GM10248 (cell line): ENCODE measurements around the gene SYT14.

ENCODE experiments used
- CTCF ChIA-PET: fragments of 300-600 bp; sonication (Branson Sonifier 250); formaldehyde crosslinking; extraction: SDS; loops from one replicate; lab custom pipeline; 2021; ENCODE audit warnings: antibody characterized with exemption; lab: Yijun Ruan, JAX
- POLR2A ChIA-PET: fragments of 350-650 bp; sonication (Branson Sonifier 250); formaldehyde crosslinking; extraction: SDS; loops from one replicate; lab custom pipeline; 2020; ENCODE audit warnings: antibody characterized with exemption; lab: Yijun Ruan, JAX
- DNase-seq: peaks from one replicate; pipeline ENCODE4 v3.0.0; 2012; ENCODE audit errors: extremely low spot score
- TF ChIP-seq, protein P1 (sequence below): IDR thresholded peaks from 2 replicates; pipeline ENCODE4 v1.5.1; 2012; ENCODE audit warnings: mild to moderate bottlenecking, low read depth; ENCODE audit errors: extremely low read depth, missing control alignments, control extremely low read depth

SYT14 gene

DNA sequence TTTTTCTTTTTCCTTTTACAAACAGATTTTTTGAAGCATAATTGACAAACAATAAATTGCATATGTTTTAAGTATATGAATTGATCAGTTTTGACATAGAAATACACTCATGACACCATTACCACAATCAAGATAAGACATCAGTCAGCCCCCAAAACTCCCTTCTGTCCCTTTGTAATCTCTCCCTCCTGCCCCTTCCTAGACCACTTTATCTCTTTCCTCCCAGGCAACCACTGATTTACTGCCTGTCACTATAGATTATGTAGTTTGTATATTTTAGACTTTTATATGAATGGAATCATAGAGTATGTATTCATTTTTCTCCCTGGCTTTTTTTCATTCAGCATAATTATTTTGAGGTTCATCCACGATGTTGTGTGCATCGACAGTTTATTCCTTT is 6.9 kb upstream of the SYT14 start:
- no peak for DNase-seq
- POLR2A ChIA-PET: no interaction called here
- CTCF ChIA-PET: no interaction called here

DNA sequence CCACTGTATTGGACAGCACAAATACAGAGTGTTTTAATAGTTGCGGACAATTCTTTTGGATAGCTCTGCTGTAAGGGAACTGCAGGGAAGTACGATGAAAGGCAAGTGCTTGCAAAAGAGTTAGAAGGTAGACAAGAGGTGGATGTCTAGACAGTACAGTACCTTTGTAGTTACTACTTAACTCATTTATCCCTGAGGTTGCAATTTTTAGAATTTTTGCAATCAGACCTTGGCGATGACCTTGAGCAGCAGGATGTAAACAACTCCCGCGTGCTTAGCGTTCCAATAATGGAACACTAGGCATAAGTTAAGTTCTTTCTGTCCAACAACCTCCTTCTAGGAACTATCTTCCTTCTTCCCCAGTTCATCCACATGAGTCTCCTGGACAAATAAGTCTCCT is 1.9 kb upstream of the SYT14 start:
- no peak for DNase-seq
- POLR2A ChIA-PET: no interaction called here
- CTCF ChIA-PET: interaction anchor here (0.9 kb wide), 1 partner anchor 376 kb away, joined by 3 read pairs; no protein-coding TSS in a partner anchor
- TF ChIP-seq, protein P1, sequence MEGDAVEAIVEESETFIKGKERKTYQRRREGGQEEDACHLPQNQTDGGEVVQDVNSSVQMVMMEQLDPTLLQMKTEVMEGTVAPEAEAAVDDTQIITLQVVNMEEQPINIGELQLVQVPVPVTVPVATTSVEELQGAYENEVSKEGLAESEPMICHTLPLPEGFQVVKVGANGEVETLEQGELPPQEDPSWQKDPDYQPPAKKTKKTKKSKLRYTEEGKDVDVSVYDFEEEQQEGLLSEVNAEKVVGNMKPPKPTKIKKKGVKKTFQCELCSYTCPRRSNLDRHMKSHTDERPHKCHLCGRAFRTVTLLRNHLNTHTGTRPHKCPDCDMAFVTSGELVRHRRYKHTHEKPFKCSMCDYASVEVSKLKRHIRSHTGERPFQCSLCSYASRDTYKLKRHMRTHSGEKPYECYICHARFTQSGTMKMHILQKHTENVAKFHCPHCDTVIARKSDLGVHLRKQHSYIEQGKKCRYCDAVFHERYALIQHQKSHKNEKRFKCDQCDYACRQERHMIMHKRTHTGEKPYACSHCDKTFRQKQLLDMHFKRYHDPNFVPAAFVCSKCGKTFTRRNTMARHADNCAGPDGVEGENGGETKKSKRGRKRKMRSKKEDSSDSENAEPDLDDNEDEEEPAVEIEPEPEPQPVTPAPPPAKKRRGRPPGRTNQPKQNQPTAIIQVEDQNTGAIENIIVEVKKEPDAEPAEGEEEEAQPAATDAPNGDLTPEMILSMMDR: no peak

More for the DNA sequence above, 6.9 kb upstream of the SYT14 start:
- TF ChIP-seq, protein P1: no peak

DNA sequence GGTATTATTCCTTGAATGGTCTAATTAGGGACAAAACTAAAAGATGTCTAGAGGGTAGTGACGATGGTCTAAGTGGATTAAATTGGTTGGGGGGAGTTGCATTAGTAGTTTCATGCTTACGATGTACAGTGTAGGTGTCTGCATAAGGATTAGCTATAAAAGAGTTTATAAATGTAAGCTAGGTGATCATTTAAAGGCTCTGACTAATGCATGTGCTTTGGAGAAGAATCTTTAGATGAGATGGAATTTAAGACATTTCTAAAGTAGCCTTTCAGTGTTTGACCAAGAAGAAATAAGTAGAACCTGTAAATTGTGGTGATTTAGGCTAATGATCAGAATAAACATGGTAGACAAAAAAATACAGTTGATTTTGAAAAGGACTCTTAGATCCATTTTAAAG is 7.4 kb downstream of the SYT14 start:
- CTCF ChIA-PET: no interaction called here
- POLR2A ChIA-PET: no interaction called here
- TF ChIP-seq, protein P1: no peak
- DNase-seq: no peak

DNA sequence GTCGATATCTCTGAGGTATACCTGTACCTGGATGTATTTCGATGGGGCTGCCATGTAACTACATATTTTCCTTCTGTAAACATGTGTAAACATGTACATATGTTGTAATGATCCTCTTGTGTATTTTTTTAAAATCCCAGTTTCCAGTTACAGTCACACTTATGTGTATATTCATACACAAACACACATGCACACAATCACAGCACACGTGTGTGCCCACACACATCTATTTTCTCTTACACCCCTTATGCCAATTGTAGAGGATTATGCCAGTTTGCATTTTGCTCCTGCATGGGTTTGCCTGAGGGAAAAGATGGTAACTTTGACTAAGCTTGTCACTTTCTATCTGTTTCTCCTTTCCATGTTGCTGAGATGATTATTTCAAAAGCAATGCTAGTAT is 10.1 kb downstream of the SYT14 start:
- DNase-seq: no peak
- TF ChIP-seq, protein P1: no peak
- ChIA-PET CTCF (no interaction called here), POLR2A (no interaction called here)

DNA sequence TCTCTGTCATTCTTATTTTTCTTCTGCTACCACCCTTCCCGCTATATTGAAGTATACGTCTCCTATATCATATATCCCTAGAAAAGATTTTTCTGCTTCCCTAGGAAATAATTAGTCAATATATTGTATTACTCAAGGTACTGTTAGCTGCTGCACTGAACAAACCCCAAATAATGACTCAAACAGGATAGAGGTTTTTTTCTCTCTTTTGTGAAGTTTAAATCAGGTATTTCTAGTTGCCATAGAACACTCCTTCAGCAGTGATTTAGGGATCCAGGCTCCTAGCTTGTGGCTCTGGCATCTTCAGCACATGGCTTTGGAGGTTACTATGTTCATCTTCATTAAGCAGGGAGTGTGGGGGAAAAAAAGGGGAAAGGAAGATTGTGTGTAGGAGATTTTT is 18.1 kb downstream of the SYT14 start:
- ChIA-PET CTCF (no interaction called here), POLR2A (no interaction called here)
- TF ChIP-seq, protein P1: no peak
- no peak for DNase-seq

DNA sequence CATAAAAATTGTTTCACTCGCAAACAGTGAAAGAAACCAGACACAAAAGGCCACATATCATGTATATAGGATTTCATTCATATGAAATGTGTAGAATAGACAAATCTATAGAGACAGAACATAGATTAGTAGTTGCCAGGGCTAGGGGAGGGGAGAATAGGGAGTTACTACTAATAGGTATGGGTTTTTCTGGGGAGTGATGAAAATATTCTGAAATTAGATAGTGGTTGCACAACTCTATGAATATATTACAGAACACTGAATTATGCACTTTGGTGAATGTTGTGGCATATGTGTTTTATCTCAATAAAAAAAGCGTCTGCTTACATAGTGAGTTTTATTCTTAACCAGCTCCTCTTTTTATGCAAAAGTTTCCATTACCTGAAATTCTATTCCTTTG is 21.6 kb downstream of the SYT14 start:
- TF ChIP-seq, protein P1: no peak
- CTCF ChIA-PET: no interaction called here
- DNase-seq: no peak
- POLR2A ChIA-PET: no interaction called here

DNA sequence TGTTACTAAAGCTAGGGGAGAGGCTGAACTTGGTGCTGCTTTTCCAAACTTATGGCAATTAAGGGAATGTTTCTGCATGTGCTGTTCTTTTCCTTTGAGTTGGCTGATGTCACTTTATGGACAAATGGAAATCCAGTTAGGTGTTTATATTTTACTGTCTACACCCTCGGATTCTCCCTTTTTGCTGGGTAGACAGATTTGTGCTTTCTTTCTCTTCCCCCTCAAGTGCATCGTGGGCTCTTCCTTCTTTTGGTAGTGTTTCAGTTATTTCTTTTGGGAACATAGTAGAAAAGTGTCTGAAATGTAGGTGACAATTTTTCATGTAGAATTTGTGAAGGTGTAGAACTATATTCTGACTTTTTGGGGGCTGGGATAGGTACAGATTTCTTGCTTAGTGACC is 22.9 kb downstream of the SYT14 start:
- no peak for DNase-seq
- POLR2A ChIA-PET: no interaction called here
- CTCF ChIA-PET: no interaction called here
- TF ChIP-seq, protein P1: no peak
